Stimulated activated CD8-positive, alpha-beta memory T cell treated with anti-CD3 and anti-CD28 coated beads, Interleukin-7, amount 100 ng/mL, for 1 hour (primary cell): ENCODE results near the gene CST9L.
"Not testable (repeated sequence)": the region's sequence is repeated elsewhere in the genome, so short reads cannot be mapped to it uniquely, and the experiment has no call there.

Experiments used
- DNase-seq, 2 donors: peaks; one replicate each; pipeline ENCODE4 v3.0.0-alpha.2; 2020; ENCODE audit warnings: low read depth in 2 of 2

The CST9L gene

GRCh38 chr20:23586735-23587525 lies 18.6 kb upstream of the CST9L start:
- DNase-seq = no peak

GRCh38 chr20:23585808-23586734 lies 17.8 kb upstream of the CST9L start:
- no peak for DNase-seq

GRCh38 chr20:23585449-23585807 lies 17.1 kb upstream of the CST9L start:
- DNase-seq = no peak

GRCh38 chr20:23584434-23585199 lies 16.3 kb upstream of the CST9L start:
- DNase-seq = no peak

GRCh38 chr20:23583526-23583925 lies 15.2 kb upstream of the CST9L start:
- DNase-seq = no peak

- DNase-seq = no peak
Observed at GRCh38 chr20:23582293-23582692, 14.0 kb upstream of the CST9L start.

- DNase-seq = not testable (repeated sequence)
Observed at GRCh38 chr20:23581833-23582232, 13.5 kb upstream of the CST9L start.

- no peak for DNase-seq
Observed at GRCh38 chr20:23574977-23575376, 6.7 kb upstream of the CST9L start.

- no peak for DNase-seq
Observed at GRCh38 chr20:23570178-23570760, 2.0 kb upstream of the CST9L start.

GRCh38 chr20:23569570-23569969 lies 1.3 kb upstream of the CST9L start:
- no peak for DNase-seq

GRCh38 chr20:23568971-23569330 lies 667 bp upstream of the CST9L start:
- no peak for DNase-seq

- DNase-seq = no peak
Observed at GRCh38 chr20:23566199-23566932, 1.9 kb downstream of the CST9L start.

GRCh38 chr20:23565503-23566045 lies 2.7 kb downstream of the CST9L start:
- DNase-seq = no peak

GRCh38 chr20:23564927-23565326 lies 3.4 kb downstream of the CST9L start:
- no peak for DNase-seq

- no peak for DNase-seq
Observed at GRCh38 chr20:23562721-23563342, 5.5 kb downstream of the CST9L start.

- DNase-seq = no peak
Observed at GRCh38 chr20:23554401-23554800, 13.9 kb downstream of the CST9L start.

GRCh38 chr20:23551786-23552185 lies 16.5 kb downstream of the CST9L start:
- no peak for DNase-seq

- no peak for DNase-seq
Observed at GRCh38 chr20:23551383-23551782, 16.9 kb downstream of the CST9L start.

GRCh38 chr20:23550227-23550626 lies 18.1 kb downstream of the CST9L start:
- no peak for DNase-seq

- no peak for DNase-seq
Observed at GRCh38 chr20:23548408-23548807, 19.9 kb downstream of the CST9L start.
